GM19043 (cell line): ENCODE results near the gene RAET1L.
"Not testable (repeated sequence)": the region's sequence is repeated elsewhere in the genome, so short reads cannot be mapped to it uniquely, and the experiment has no call there.

Experiments
- ATAC-seq: cut with Tn5 transposase; IDR thresholded peaks from one replicate; pipeline ENCODE4 v1.9.1; 2021; ENCODE audit warnings: low read depth; ENCODE audit not compliant: unreplicated experiment

Gene RAET1L

DNA sequence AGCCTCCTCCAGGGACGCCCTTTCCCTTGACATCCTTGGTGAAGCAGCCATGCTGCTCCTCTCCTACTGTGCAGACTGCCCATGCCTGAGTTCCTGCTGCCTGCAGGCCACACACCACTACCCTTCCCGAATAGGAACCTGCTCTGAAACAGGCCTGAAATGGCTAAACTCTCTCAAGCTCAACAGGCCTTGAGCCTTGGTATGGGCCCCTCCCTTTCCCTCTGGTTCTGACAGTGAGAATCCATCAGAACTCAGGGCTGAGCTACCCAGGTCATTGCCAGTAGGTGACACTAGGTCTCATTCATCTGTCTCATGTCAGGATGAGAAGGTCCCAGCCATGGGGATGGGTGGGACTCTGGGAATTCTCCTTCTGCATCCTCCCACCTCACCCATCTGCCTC is 25.7 kb downstream of the RAET1L start:
- no peak for ATAC-seq

- ATAC-seq, result no peak
Measured at GRCh38 chr6:149995971-149996370, 29.4 kb downstream of the RAET1L start.

DNA sequence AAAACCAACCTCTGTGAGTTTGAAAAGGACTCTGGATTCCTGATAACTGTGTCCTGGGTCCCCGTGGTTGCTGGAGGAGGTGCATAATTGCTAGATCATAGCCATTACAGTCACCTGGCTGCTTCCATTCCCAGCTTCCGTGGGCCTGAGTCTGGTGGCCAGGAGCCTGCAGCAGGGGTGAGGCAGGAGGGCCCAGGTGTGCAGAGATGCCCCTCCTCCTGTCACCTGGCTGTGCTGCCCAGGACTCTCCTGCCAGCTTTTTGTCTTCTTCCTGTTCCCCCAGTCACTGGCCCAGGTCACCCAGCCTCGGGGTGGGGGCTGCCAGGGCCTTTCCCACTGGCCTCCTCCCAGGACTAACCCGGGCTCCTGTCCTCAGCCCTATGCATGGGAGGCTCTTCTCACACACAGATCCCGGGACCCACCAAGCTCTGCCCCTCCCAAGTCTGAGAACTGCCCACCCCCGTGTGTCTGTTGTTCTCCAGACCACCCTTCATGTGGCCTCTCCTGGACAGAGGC is 30.0 kb downstream of the RAET1L start:
- ATAC-seq, result no peak

GRCh38 chr6:149991838-149992237 is 33.5 kb downstream of the RAET1L start:
- ATAC-seq, result no peak

DNA sequence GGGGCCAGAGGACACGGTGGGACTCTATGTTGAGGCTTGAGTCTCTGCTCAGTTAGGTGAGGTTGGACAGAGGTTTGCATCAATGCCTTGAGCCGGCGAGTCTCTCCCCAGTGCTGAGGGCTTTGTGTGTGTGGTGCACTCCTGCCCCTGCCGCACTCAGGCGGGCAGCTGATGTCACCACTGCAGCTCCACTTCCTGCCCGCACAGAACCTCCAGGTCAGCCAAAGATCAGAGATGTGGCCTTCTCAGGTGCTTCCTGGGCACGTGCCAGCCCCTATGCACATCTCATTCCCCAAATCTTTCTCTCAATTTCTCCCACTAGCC is 33.9 kb downstream of the RAET1L start:
- ATAC-seq, result not testable (repeated sequence)

- no peak for ATAC-seq
Measured at GRCh38 chr6:149990661-149991471, 34.5 kb downstream of the RAET1L start.

- no peak for ATAC-seq
Measured at GRCh38 chr6:149990212-149990660, 35.1 kb downstream of the RAET1L start.

GRCh38 chr6:149988550-149989346 is 36.6 kb downstream of the RAET1L start:
- no peak for ATAC-seq

DNA sequence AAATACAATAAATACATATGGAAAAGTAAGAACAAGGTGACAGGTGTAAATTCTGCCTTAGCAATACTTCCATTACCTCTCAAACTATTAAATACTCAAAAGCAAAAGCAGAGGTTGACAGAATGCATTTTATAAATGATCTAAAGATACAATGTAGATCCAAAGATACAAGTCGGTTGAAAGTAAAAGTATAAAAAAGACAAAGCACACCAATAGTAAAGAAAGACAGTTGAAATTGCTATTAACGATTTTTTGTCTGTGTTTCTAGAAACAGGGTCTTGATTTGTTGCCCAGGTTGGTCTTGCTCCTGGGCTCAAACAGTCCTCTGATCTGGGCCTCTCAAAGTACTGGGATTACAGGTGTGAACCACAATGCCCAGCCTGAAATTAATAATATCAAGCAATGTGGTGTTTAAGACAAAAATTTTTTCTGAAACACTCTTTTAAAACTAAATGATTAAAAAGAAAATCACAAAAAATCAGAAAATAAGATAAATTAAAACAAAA is 37.7 kb downstream of the RAET1L start:
- no peak for ATAC-seq

GRCh38 chr6:149985481-149985937 is 39.8 kb downstream of the RAET1L start:
- no peak for ATAC-seq

- ATAC-seq, result no peak
Measured at GRCh38 chr6:149984773-149985172, 40.6 kb downstream of the RAET1L start.

DNA sequence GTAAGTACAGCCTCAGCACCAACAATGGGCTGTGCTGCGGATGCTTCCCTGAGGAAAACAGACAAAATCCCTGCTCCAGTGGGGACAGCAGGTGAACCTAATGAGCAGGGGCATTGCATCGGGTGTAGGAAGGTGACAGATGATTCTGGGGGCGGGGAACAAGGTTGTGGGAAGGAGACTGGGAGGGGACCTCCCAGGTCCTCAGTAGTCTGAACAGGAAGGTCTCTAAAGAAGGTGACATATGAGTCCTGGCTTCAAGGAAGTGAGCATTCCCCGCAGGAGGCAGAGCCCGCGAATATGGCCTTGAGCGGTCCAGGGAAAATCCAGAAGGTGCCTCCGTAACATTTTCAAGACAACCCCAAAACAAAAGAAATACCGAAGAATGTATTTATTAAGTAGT is 42.2 kb downstream of the RAET1L start:
- ATAC-seq, result no peak

- ATAC-seq, result no peak
Measured at GRCh38 chr6:149979293-149979692, 46.0 kb downstream of the RAET1L start.

GRCh38 chr6:149978610-149979009 is 46.7 kb downstream of the RAET1L start:
- ATAC-seq, result no peak

DNA sequence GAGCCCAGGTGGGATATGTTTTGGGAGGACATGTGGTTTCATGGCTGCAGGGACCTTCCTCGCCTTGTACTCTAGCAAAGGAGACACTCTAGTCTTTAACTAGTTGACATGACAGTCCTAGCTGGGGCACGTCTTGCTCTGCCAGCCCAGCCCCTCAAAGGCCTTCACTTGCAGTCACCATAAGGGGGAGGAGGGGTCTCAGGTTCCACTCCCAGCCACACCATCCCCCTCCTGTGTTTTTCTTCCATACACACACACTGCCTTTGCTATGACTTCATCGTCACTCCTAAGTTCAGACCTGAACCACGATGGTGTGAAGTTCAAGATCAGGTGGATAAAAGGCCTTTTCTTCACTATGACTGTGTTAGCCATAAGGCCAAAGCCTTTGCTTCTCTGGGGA is 48.1 kb downstream of the RAET1L start:
- ATAC-seq, result no peak

DNA sequence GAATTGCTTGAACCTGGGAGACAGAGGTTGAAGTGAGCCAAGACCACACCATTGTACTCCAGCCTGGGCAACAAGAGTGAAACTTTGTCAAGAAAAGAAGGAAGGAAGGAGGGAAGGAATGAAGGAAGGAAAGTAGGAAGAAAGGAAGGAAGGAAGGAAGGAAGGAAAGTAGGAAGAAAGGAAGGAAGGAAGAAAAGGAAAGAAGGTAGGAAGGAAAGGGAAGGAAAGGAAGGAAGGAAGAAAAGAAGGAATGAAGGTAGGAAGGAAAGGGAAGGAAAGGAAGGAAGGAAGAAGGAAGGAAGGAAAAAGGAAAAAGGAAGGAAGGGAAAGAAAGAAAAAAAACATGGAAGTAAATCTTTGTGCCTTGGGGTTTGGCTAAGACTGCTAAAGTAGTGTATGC is 49.9 kb downstream of the RAET1L start:
- no peak for ATAC-seq

DNA sequence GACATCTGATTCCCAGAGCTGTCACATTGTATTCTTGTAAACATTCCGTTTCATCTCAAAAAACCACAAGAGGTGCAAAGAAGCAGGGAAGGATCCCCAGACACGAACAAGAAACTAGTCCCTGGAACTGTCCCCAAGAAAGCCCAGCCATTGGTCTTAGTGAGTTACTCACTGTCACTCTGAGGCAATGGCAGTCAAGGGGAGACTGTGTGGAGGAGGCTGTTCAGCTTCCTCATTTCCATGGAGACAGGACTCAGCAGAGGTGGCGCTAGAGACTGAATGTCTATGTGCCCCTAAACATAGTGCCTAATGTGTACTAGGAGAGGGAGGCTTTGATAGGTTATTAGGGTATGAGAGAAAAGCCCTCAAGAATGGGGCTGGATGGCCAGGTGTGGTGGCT is 50.5 kb downstream of the RAET1L start:
- ATAC-seq, result no peak

GRCh38 chr6:149974394-149974793 is 50.9 kb downstream of the RAET1L start:
- ATAC-seq, result not testable (repeated sequence)

DNA sequence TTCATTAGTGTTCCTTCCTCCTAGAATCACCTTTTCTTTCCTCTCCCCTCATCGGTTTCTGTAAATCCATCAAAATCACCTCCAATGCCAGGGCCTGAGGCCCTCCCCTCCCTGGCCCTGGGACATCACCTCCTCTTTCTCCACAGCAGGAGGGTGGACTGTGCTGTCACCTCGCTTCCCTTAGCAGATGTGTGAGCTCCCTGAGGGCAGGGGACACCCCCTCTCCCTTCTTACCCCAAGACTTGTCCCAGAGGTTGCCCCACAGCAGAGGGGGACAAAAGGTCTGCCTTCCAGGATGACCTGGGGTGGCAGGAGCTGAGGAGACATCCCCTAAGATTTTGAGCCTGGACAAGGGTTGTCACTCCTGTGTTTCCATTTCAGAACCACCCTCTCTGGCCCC is 55.7 kb downstream of the RAET1L start:
- no peak for ATAC-seq

DNA sequence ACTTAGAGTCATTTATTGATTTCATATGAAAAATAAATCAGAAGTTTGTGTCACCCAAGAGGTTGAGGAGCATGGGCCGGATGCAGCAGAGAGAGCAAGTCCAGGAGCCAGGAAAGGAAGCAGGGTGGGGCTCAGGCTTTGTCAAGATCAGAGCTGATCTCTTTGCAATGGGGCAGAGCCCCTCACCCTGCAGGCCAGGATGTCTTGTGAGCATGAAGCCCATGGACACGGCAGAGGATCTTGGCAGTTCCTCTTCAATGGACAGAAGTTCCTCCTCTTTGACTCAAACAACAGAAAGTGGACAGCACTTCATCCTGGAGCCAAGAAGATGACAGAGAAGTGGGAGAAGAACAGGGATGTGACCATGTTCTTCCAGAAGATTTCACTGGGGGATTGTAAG is 56.4 kb downstream of the RAET1L start:
- not testable (repeated sequence) for ATAC-seq
